ENCODE results near the gene SYT11.

DNA sequence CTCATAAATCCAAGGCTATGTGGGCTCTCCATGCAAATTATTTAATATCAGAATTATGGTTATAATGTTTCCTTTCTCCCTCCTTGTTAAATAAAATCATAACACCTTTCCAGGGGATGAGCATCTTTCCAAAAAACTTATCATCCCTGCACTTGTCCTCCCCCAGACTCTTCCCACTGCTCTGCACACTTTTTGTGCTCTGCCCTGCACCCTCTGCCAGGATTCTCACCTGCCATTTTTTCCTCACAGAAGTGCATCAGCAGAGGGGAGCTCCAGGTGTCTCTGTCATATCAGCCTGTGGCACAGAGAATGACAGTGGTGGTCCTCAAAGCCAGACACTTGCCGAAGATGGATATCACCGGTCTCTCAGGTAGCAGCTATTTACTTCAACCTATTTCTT is 20.9 kb downstream of the SYT11 start:
- TF ChIP-seq ZNF512 (CRISPR knock-in tag; IDR thresholded peaks at IDR 0.05; ENCODE audit: borderline replicate concordance) (no peak), USF1 (CRISPR knock-in tag; IDR thresholded peaks at IDR 0.05) (no peak), CTCF (IDR thresholded peaks at IDR 0.05) (no peak), JUN (CRISPR knock-in tag; IDR thresholded peaks at IDR 0.05) (no peak), ETV6 (CRISPR knock-in tag; IDR thresholded peaks at IDR 0.05) (no peak), ELF4 (CRISPR knock-in tag; IDR thresholded peaks at IDR 0.05; ENCODE audit: low read depth) (no peak), E2F4 (CRISPR knock-in tag; IDR thresholded peaks at IDR 0.05; ENCODE audit: borderline replicate concordance, low read depth) (no peak), GABPB1 (CRISPR knock-in tag; IDR thresholded peaks at IDR 0.05) (no peak), RORB (CRISPR knock-in tag; IDR thresholded peaks at IDR 0.05) (no peak), CREM (CRISPR knock-in tag; IDR thresholded peaks at IDR 0.05) (no peak), MYBL2 (CRISPR knock-in tag; IDR thresholded peaks at IDR 0.05) (no peak)
